ENCODE measurements around the gene CLDN12.

The CLDN12 gene

GRCh38 chr7:90403174-90404113, at the start of gene CLDN12:
Gene CLDN12 (plus strand): TSS chr7:90403461. CDS start chr7:90412677, 9,216 bp downstream.
- peak in 55 of 56 donors; percentile 12 to 85 (median 68) for DNase-seq

- DNase-seq = no peak
Measured at GRCh38 chr7:90383422-90383821, 19.8 kb upstream of the CLDN12 start.

- no peak for DNase-seq
Measured at GRCh38 chr7:90383861-90384260, 19.4 kb upstream of the CLDN12 start.

- no peak for DNase-seq
Measured at GRCh38 chr7:90384433-90384832, 18.8 kb upstream of the CLDN12 start.

- DNase-seq = no peak
Measured at GRCh38 chr7:90387470-90388240, 15.6 kb upstream of the CLDN12 start.

- no peak for DNase-seq
Measured at GRCh38 chr7:90390926-90391325, 12.3 kb upstream of the CLDN12 start.

GRCh38 chr7:90391488-90391887, 11.8 kb upstream of the CLDN12 start:
- no peak for DNase-seq

GRCh38 chr7:90396420-90396819, 6.8 kb upstream of the CLDN12 start:
- DNase-seq = no peak

- DNase-seq = peak in 6 of 56 donors; percentile 1 to 42 (median 6)
Measured at GRCh38 chr7:90401989-90402388, 1.3 kb upstream of the CLDN12 start.

- DNase-seq = no peak
Measured at GRCh38 chr7:90402785-90403173, 482 bp upstream of the CLDN12 start.

- DNase-seq = no peak
Measured at GRCh38 chr7:90404777-90405176, 1.5 kb downstream of the CLDN12 start.

GRCh38 chr7:90407484-90407821, 4.2 kb downstream of the CLDN12 start:
- peak in 1 of 56 donors; percentile 62 for DNase-seq

- no peak for DNase-seq
Measured at GRCh38 chr7:90408142-90408541, 4.9 kb downstream of the CLDN12 start.

- no peak for DNase-seq
Measured at GRCh38 chr7:90409667-90410066, 6.4 kb downstream of the CLDN12 start.

- no peak for DNase-seq
Measured at GRCh38 chr7:90411510-90411909, 8.2 kb downstream of the CLDN12 start.

- DNase-seq = no peak
Measured at GRCh38 chr7:90412458-90413184, 9.4 kb downstream of the CLDN12 start.

GRCh38 chr7:90413185-90413528, 9.9 kb downstream of the CLDN12 start:
- no peak for DNase-seq

- DNase-seq = no peak
Measured at GRCh38 chr7:90421651-90422050, 18.4 kb downstream of the CLDN12 start.

GRCh38 chr7:90424720-90425119, 21.5 kb downstream of the CLDN12 start:
- DNase-seq = no peak

GRCh38 chr7:90425376-90425775, 22.1 kb downstream of the CLDN12 start:
- no peak for DNase-seq

GRCh38 chr7:90430614-90431460, 27.6 kb downstream of the CLDN12 start:
- DNase-seq = no peak

Data from amygdala (tissue), 56 donors.